ENCODE results near the gene BCAS3.

GRCh38 chr17:61064087-61064951, 386.7 kb downstream of the BCAS3 start:
- TF ChIP-seq GATA2 (IDR thresholded peaks at IDR 0.05; ENCODE audit: low read depth, low read length) (no peak), GATA3 (IDR thresholded peaks at IDR 0.05; ENCODE audit: low read depth, low read length) (no peak)

Data from SH-SY5Y (cell line).